HepG2 (cell line): ENCODE results near the gene ZNFX1. TPM values are rescaled to one million over a fixed set of nuclear protein-coding genes. Genes with fewer than 3 reads are reported as not detected.

Experiments used
- ATAC-seq: fragments of 200-7000 bp; cut with Tn5 transposase; 3 replicates; pipeline ENCODE4 v1.9.1; 2020; ENCODE audit warnings: mild to moderate bottlenecking, moderate library complexity
- BruUV-seq: library from RNA; stranded (reverse); fragments of 400-500 nt; replicated peaks from 2 replicates; lab custom pipeline; 2021; lab: Mats Ljungman, UMichigan
- CTCF ChIA-PET: fragments of 300-600 bp; formaldehyde crosslinking; extraction: SDS; loops from one replicate; lab custom pipeline; 2021; ENCODE audit warnings: low total read pairs, inconsistent platforms, low intra/inter-chr PET ratio; lab: Yijun Ruan, JAX
- POLR2A ChIA-PET: fragments of 350-600 bp; sonication (Branson Sonifier 250); formaldehyde crosslinking; loops from one replicate; lab custom pipeline; 2020; ENCODE audit warnings: antibody characterized with exemption, inconsistent platforms; lab: Yijun Ruan, JAX
- DNase-seq: peaks from one replicate; pipeline ENCODE4 v3.0.0-alpha.2; 2015; ENCODE audit warnings: low spot score
- FAIRE-seq: peaks from 3 replicates; lab custom pipeline; 2011; peaks lifted over from hg19 to GRCh38; lab: Jason Lieb, UNC
- H2AFZ ChIP-seq: one replicate; pipeline ENCODE4 v1.6.1; 2011; ENCODE audit warnings: low read length, inconsistent platforms
- H3K27ac ChIP-seq: fragments of 300-600 bp; 3 replicates; pipeline ENCODE4 v1.8.0; 2011; ENCODE audit warnings: mixed run types, mild to moderate bottlenecking, mixed read lengths, low read length, inconsistent platforms; ENCODE audit not compliant: insufficient read depth; ENCODE audit errors: extremely low read length
- H3K27me3 ChIP-seq, 2 experiments: fragments of 200-600 bp in 1 of 2; 2 replicates in 1 of 2; 3 replicates in 1 of 2; pipeline versions ENCODE4 v1.6.0 to v1.8.0; 2011; ENCODE audit warnings: low read length in 2 of 2, mild to moderate bottlenecking in 2 of 2, moderate library complexity in 2 of 2, inconsistent platforms in 1 of 2; ENCODE audit not compliant: insufficient read depth in 2 of 2, control insufficient read depth in 1 of 2
- H3K36me3 ChIP-seq, 2 experiments: fragments of 200-600 bp in 1 of 2; replicated peaks in 1 of 2; 2 replicates in 1 of 2; 3 replicates in 1 of 2; pipeline versions ENCODE4 v1.5.1 to v1.8.0; 2011; ENCODE audit warnings: low read length in 2 of 2, inconsistent platforms in 1 of 2; ENCODE audit not compliant: insufficient read depth in 2 of 2, control insufficient read depth in 1 of 2
- H3K4me1 ChIP-seq: 2 replicates; pipeline ENCODE4 v1.5.1; 2012; ENCODE audit warnings: low read length, inconsistent platforms; ENCODE audit not compliant: insufficient read depth
- H3K4me2 ChIP-seq: 2 replicates; pipeline ENCODE4 v1.6.0; 2011; ENCODE audit warnings: low read depth, low read length, inconsistent platforms
- H3K4me3 ChIP-seq, 3 experiments: fragments of 200-600 bp in 1 of 3; sonication (generic), shearing (Covaris generic) in 1 of 3; replicated peaks in 1 of 3; 2 replicates each; pipeline ENCODE4 v1.5.1; 2011 to 2016; ENCODE audit warnings: low read length in 3 of 3, inconsistent platforms in 2 of 3, low read depth in 2 of 3, mild to moderate bottlenecking in 2 of 3, control low read depth in 1 of 3, mixed read lengths in 1 of 3; ENCODE audit not compliant: insufficient read depth in 1 of 3
- H3K79me2 ChIP-seq: one replicate; pipeline ENCODE4 v1.6.1; 2011; ENCODE audit warnings: low read length, inconsistent platforms; ENCODE audit not compliant: insufficient read depth
- H3K9ac ChIP-seq: 2 replicates; pipeline ENCODE4 v1.6.0; 2011; ENCODE audit warnings: mild to moderate bottlenecking, low read depth, low read length, inconsistent platforms; ENCODE audit not compliant: insufficient read depth
- H3K9me3 ChIP-seq: 2 replicates; pipeline ENCODE4 v1.5.1; 2012; ENCODE audit warnings: mild to moderate bottlenecking, low read length
- H4K20me1 ChIP-seq: 2 replicates; pipeline ENCODE4 v1.6.0; 2011; ENCODE audit warnings: inconsistent platforms, mild to moderate bottlenecking, low read length, moderate library complexity; ENCODE audit not compliant: insufficient read depth
- AGO1 ChIP-seq: fragments of 200-400 bp; formaldehyde crosslinking; IDR thresholded peaks from 2 replicates; pipeline ENCODE4 v1.6.1; 2017; ENCODE audit warnings: mild to moderate bottlenecking, low read depth, low read length, moderate library complexity; ENCODE audit not compliant: poor library complexity, severe bottlenecking
- CBFB ChIP-seq: sonication (generic); formaldehyde crosslinking; IDR thresholded peaks from 2 replicates; pipeline ENCODE4 v1.4.0; 2020; ENCODE audit warnings: missing genetic modification reagents
- DMAP1 ChIP-seq: IDR thresholded peaks from 2 replicates; pipeline ENCODE4 v1.6.1; 2016
- ELF1 ChIP-seq: sonication (generic); formaldehyde crosslinking; IDR thresholded peaks from 2 replicates; pipeline ENCODE4 v1.4.0; 2020; ENCODE audit warnings: missing genetic modification reagents
- KDM4B ChIP-seq: sonication (generic); formaldehyde crosslinking; IDR thresholded peaks from 2 replicates; pipeline ENCODE4 v1.4.0; 2020; ENCODE audit warnings: missing genetic modification reagents
- KLF9 ChIP-seq: IDR thresholded peaks from 2 replicates; pipeline ENCODE4 v1.6.1; 2016; ENCODE audit warnings: low read depth
- LCORL ChIP-seq, 2 experiments: fragments of 450-650 bp in 1 of 2; sonication (generic) in 1 of 2; formaldehyde crosslinking in 1 of 2; IDR thresholded peaks; 2 replicates each; pipeline versions ENCODE4 v1.5.0 to v1.6.1; 2017 to 2020; ENCODE audit warnings: antibody characterized with exemption in 1 of 2, missing genetic modification reagents in 1 of 2
- MEIS2 ChIP-seq: sonication (generic); formaldehyde crosslinking; IDR thresholded peaks from 2 replicates; pipeline ENCODE4 v1.9.0; 2021; ENCODE audit warnings: mild to moderate bottlenecking, missing genetic modification reagents
- SIN3A ChIP-seq: IDR thresholded peaks from 2 replicates; pipeline ENCODE4 v1.6.1; 2011; ENCODE audit warnings: low read depth, mild to moderate bottlenecking, control low read depth, low read length, borderline replicate concordance
- TEAD3 ChIP-seq: optimal IDR thresholded peaks from 2 replicates; pipeline ENCODE3; 2016; ENCODE audit warnings: borderline replicate concordance
- TFAP4 ChIP-seq: sonication (generic); IDR thresholded peaks from 2 replicates; pipeline ENCODE4 v1.6.1; 2016; ENCODE audit warnings: low read depth, borderline replicate concordance
- TSC22D2 ChIP-seq: sonication (generic); formaldehyde crosslinking; IDR thresholded peaks from 2 replicates; pipeline ENCODE4 v1.5.1; 2020; ENCODE audit warnings: missing genetic modification reagents, mild to moderate bottlenecking, borderline replicate concordance
- ZBTB21 ChIP-seq: sonication (generic); formaldehyde crosslinking; IDR thresholded peaks from 2 replicates; pipeline ENCODE4 v1.4.0; 2020; ENCODE audit warnings: missing genetic modification reagents
- ZC3H13 ChIP-seq: sonication (generic); formaldehyde crosslinking; IDR thresholded peaks from 2 replicates; pipeline ENCODE4 v1.8.1; 2023; ENCODE audit warnings: mild to moderate bottlenecking, missing genetic modification reagents, moderate library complexity
- ZMYM4 ChIP-seq: sonication (generic); formaldehyde crosslinking; IDR thresholded peaks from 2 replicates; pipeline ENCODE4 v1.8.1; 2023; ENCODE audit warnings: mild to moderate bottlenecking, missing genetic modification reagents
- ZNF18 ChIP-seq: sonication (generic); formaldehyde crosslinking; IDR thresholded peaks from 2 replicates; pipeline ENCODE4 v1.8.0; 2022; ENCODE audit warnings: mild to moderate bottlenecking, missing genetic modification reagents; ENCODE audit not compliant: insufficient replicate concordance
- ZNF230 ChIP-seq: sonication (generic); formaldehyde crosslinking; IDR thresholded peaks from 2 replicates; pipeline ENCODE4 v1.4.0; 2020; ENCODE audit warnings: mild to moderate bottlenecking, missing genetic modification reagents
- ZNF512 ChIP-seq: sonication (generic); formaldehyde crosslinking; IDR thresholded peaks from 2 replicates; pipeline ENCODE4 v1.4.0; 2020; ENCODE audit warnings: mild to moderate bottlenecking, missing genetic modification reagents
- ZNF790 ChIP-seq: sonication (generic); formaldehyde crosslinking; IDR thresholded peaks from 2 replicates; pipeline ENCODE4 v1.8.0; 2022; ENCODE audit warnings: missing genetic modification reagents, mild to moderate bottlenecking, borderline replicate concordance
- ZNF878 ChIP-seq: sonication (generic); formaldehyde crosslinking; IDR thresholded peaks from 2 replicates; pipeline ENCODE4 v1.8.1; 2023; ENCODE audit warnings: mild to moderate bottlenecking, missing genetic modification reagents, moderate library complexity
- WGBS: methylation state at CpG from one replicate; pipeline ENCODE4 v1.1.6; 2017; ENCODE audit warnings: low lambda C conversion rate; 5-methylcytosine and 5-hydroxymethylcytosine counted together
- in situ Hi-C: cut with HindIII; loops from 2 replicates; pipeline ENCODE4 v1.10.0; 2017; ENCODE audit warnings: low pct_unique_long_range_greater_than_20kb; ENCODE audit not compliant: extremely low pct_ligation_motif_present
- intact Hi-C: fragments of 100-400 bp; cut with micrococcal nuclease; formaldehyde crosslinking; loops from one replicate; pipeline ENCODE4 v1.10.0; 2022; ENCODE audit not compliant: unreplicated experiment
- polyA plus RNA-seq, 8 experiments: library from polyadenylated mRNA; depleted of rRNA in 3 of 8; stranded (reverse) in 7 of 8; unstranded in 1 of 8; fragments of >200 nt; fragmentation: Illumina TruSeq in 4 of 8; extraction: Trizol in 4 of 8; gene quantifications; 2 replicates each; pipeline versions ENCODE4 v1.2.1 to v1.2.3, GENCODE V29; 2011 to 2016; ENCODE audit warnings: low read depth in 4 of 8, missing spikeins in 1 of 8, mixed read lengths in 1 of 8; ENCODE audit not compliant: insufficient read depth in 1 of 8
- total RNA-seq, 5 experiments: library from RNA; depleted of rRNA; stranded (reverse); fragments of >200 nt; fragmentation: Illumina TruSeq; extraction: Trizol; gene quantifications; 2 replicates each; pipeline ENCODE4 v1.2.3, GENCODE V29; 2016; ENCODE audit warnings: low read depth in 1 of 5

ZNFX1 gene
- total and polyA plus RNA-seq, 2 of the 13 experiments (the other 11 are each of a cell fraction or from before 2014, with no cell fraction given): 2.9 to 11.1 TPM

- no peak overlapping the region for H2AFZ ChIP-seq
- peak overlapping the region; percentile 91 for H3K27ac ChIP-seq
- BruUV-seq: no TSS peak
- H3K27me3 ChIP-seq: peaks cover 0 to 4% of the 10 kb centered on the region in 2 experiments; a peak in 1 of 5 replicates
- CTCF ChIA-PET: no interaction called here
- ATAC-seq (no peak), FAIRE-seq (no peak), DNase-seq (no peak)
- peaks cover 89% of the 10 kb centered on the region for H3K79me2 ChIP-seq
- intact Hi-C loops: loop anchor here (5.0 kb wide), 2 partner anchors 93 to 463 kb away; partner anchors contain the start of gene STAU1
- POLR2A ChIA-PET: interaction anchor here (0.6 to 6.0 kb wide), 8 partner anchors 8 to 892 kb away, joined by 3 to 46 read pairs (median 3); partner anchors contain the start of gene DDX27
- in situ Hi-C loops: no loop called here
- peaks cover 63% of the 10 kb centered on the region for H4K20me1 ChIP-seq
- H3K9me3 ChIP-seq: no peaks in the 10 kb centered on the region
- peak overlapping the region; percentile 91 to 98 (median 93) for H3K4me3 ChIP-seq
- peak overlapping the region; percentile 96 for H3K4me2 ChIP-seq
- H3K4me1 ChIP-seq: peaks cover 71% of the 10 kb centered on the region
- peaks cover 34 to 58% of the 10 kb centered on the region in 2 experiments for H3K36me3 ChIP-seq
- WGBS: 3% methylated on average over 7 of the region's 7 CpGs
- peak overlapping the region; percentile 99 for H3K9ac ChIP-seq
- no peak for TF ChIP-seq ZNF790 (CRISPR knock-in tag)
- TF ChIP-seq ZC3H13 (CRISPR knock-in tag): no peak
- peak; percentile 63 for TF ChIP-seq TEAD3
- no peak; the same call in 1 of the 2 replicates for TF ChIP-seq ZNF230 (CRISPR knock-in tag)
- peak; percentile 24; the same call in 1 of the 2 replicates for TF ChIP-seq ZMYM4 (CRISPR knock-in tag)
- TF ChIP-seq SIN3A: 0 out of 2 replicates have a peak, but pooled peaks have one; percentile 60
- TF ChIP-seq KDM4B (CRISPR knock-in tag): peak; percentile 36; the same call in 1 of the 2 replicates
- no peak for TF ChIP-seq TFAP4
- 0 out of 2 replicates have a peak, but pooled peaks have one; percentile 31 for TF ChIP-seq ZBTB21 (CRISPR knock-in tag)
- TF ChIP-seq CBFB: no peak
- TF ChIP-seq ELF1 (CRISPR knock-in tag): peak; percentile 46
- no peak for TF ChIP-seq AGO1
- no peak for TF ChIP-seq ZNF18 (CRISPR knock-in tag)
- 0 out of 2 replicates have a peak, but pooled peaks have one; percentile 11 for TF ChIP-seq DMAP1 (CRISPR knock-in tag)
- TF ChIP-seq ZNF878 (CRISPR knock-in tag): peak; percentile 18; the same call in 1 of the 2 replicates
- TF ChIP-seq ZNF512 (CRISPR knock-in tag): 0 out of 2 replicates have a peak, but pooled peaks have one; percentile 14
- TF ChIP-seq MEIS2 (CRISPR knock-in tag): 0 out of 2 replicates have a peak, but pooled peaks have one; percentile 9
- TF ChIP-seq LCORL (IDR thresholded peaks at IDR 0.05): no peak
- TF ChIP-seq LCORL (CRISPR knock-in tag; IDR thresholded peaks at IDR 0.05): no peak
- TF ChIP-seq TSC22D2 (CRISPR knock-in tag): peak; percentile 36
- TF ChIP-seq KLF9 (CRISPR knock-in tag): 0 out of 2 replicates have a peak, but pooled peaks have one; percentile 18
Observed at GRCh38 chr20:49279677-49280462, 2.0 kb upstream of the ZNFX1 start.
